ENCODE measurements around the gene RBM23.
"Not testable (repeated sequence)": the region's sequence is repeated elsewhere in the genome, so short reads cannot be mapped to it uniquely, and the experiment has no call there.

Gene RBM23

GRCh38 chr14:22915886-22916521, 2.9 kb downstream of the RBM23 start:
- no peak for DNase-seq (ENCODE audit: low spot score)

- DNase-seq (ENCODE audit: low spot score), result not testable (repeated sequence)
Observed at GRCh38 chr14:22914836-22915235, 4.1 kb downstream of the RBM23 start.

- no peak for DNase-seq (ENCODE audit: low spot score)
Observed at GRCh38 chr14:22910916-22911315, 8.0 kb downstream of the RBM23 start.

GRCh38 chr14:22908601-22909000, 10.3 kb downstream of the RBM23 start:
- DNase-seq (ENCODE audit: low spot score), result no peak

GRCh38 chr14:22907429-22907828, 11.5 kb downstream of the RBM23 start:
- no peak for DNase-seq (ENCODE audit: low spot score)

GRCh38 chr14:22906073-22906472, 12.9 kb downstream of the RBM23 start:
- no peak for DNase-seq (ENCODE audit: low spot score)

- DNase-seq (ENCODE audit: low spot score), result no peak
Observed at GRCh38 chr14:22905627-22906026, 13.3 kb downstream of the RBM23 start.

GRCh38 chr14:22903742-22904087, 15.2 kb downstream of the RBM23 start:
- DNase-seq (ENCODE audit: low spot score), result no peak

GRCh38 chr14:22901799-22902198, 17.1 kb downstream of the RBM23 start:
- no peak for DNase-seq (ENCODE audit: low spot score)

- peak; percentile 72 for DNase-seq (ENCODE audit: low spot score)
Observed at GRCh38 chr14:22900081-22900799, 18.7 kb downstream of the RBM23 start.

GRCh38 chr14:22898302-22899090, 20.5 kb downstream of the RBM23 start:
- DNase-seq (ENCODE audit: low spot score), result no peak

GRCh38 chr14:22897357-22897756, 21.6 kb downstream of the RBM23 start:
- DNase-seq (ENCODE audit: low spot score), result no peak

- DNase-seq (ENCODE audit: low spot score), result no peak
Observed at GRCh38 chr14:22896760-22897159, 22.2 kb downstream of the RBM23 start.

- no peak for DNase-seq (ENCODE audit: low spot score)
Observed at GRCh38 chr14:22896356-22896755, 22.6 kb downstream of the RBM23 start.

GRCh38 chr14:22895402-22895801, 23.5 kb downstream of the RBM23 start:
- no peak for DNase-seq (ENCODE audit: low spot score)

GRCh38 chr14:22893706-22894105, 25.2 kb downstream of the RBM23 start:
- no peak for DNase-seq (ENCODE audit: low spot score)

- no peak for DNase-seq (ENCODE audit: low spot score)
Observed at GRCh38 chr14:22892488-22892887, 26.5 kb downstream of the RBM23 start.

- no peak for DNase-seq (ENCODE audit: low spot score)
Observed at GRCh38 chr14:22890416-22890815, 28.5 kb downstream of the RBM23 start.

- DNase-seq (ENCODE audit: low spot score), result peak; percentile 46
Observed at GRCh38 chr14:22888662-22889061, 30.3 kb downstream of the RBM23 start.

GRCh38 chr14:22887990-22888378, 31.0 kb downstream of the RBM23 start:
- peak; percentile 9 for DNase-seq (ENCODE audit: low spot score)

- DNase-seq (ENCODE audit: low spot score), result peak; percentile 59
Observed at GRCh38 chr14:22887260-22887989, 31.5 kb downstream of the RBM23 start.

GRCh38 chr14:22886500-22887259, 32.3 kb downstream of the RBM23 start:
- DNase-seq (ENCODE audit: low spot score), result peak; percentile 83

Data from CD4-positive, alpha-beta T cell treated with Interleukin-6 at 100 ng/mL for 8 hours (primary cell).